HTR-8/SVneo (cell line): Measurements from ENCODE around the gene IGFBP3.

ENCODE experiments used
- DNase-seq: peaks from one replicate; pipeline ENCODE4 v3.0.0; 2011; ENCODE audit warnings: low spot score, mixed read lengths; ENCODE audit not compliant: insufficient read length
- FAIRE-seq: peaks from 2 replicates; lab custom pipeline; 2011; peaks lifted over from hg19 to GRCh38; lab: Jason Lieb, UNC

IGFBP3 gene

GRCh38 chr7:45893996-45894664, 26.9 kb downstream of the IGFBP3 start:
- no peak for FAIRE-seq
- DNase-seq = no peak

DNA sequence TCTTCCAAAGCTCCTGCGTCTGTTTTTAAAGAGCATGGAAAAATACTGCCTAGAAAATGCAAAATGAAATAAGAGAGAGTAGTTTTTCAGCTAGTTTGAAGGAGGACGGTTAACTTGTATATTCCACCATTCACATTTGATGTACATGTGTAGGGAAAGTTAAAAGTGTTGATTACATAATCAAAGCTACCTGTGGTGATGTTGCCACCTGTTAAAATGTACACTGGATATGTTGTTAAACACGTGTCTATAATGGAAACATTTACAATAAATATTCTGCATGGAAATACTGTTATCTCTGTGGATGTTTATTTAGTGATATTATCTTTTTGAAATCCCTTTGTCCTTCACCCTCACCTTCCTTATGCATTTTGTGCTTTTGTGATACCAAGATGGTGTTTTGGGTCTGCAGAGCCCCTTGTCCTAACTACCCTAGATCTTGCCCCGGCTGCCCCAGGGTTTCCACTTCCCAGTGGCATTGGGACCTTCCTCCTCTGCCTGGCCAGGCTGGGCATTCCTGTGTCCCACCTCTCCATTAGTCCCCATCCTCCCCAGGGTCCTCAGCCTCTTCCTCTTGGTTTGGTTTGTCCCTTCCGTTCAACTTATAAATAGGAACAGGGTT, 27.6 kb downstream of the IGFBP3 start:
- DNase-seq (no peak), FAIRE-seq (no peak)

- no peak for DNase-seq
- FAIRE-seq = no peak
These were observed 28.6 kb downstream of the IGFBP3 start for GRCh38 chr7:45892407-45893035.

GRCh38 chr7:45891462-45892402, 29.3 kb downstream of the IGFBP3 start:
- no peak for FAIRE-seq

GRCh38 chr7:45890902-45891461, 30.1 kb downstream of the IGFBP3 start:
- FAIRE-seq (no peak), DNase-seq (peak; percentile 41)

More at GRCh38 chr7:45891462-45892402, 29.3 kb downstream of the IGFBP3 start:
- no peak for DNase-seq

DNA sequence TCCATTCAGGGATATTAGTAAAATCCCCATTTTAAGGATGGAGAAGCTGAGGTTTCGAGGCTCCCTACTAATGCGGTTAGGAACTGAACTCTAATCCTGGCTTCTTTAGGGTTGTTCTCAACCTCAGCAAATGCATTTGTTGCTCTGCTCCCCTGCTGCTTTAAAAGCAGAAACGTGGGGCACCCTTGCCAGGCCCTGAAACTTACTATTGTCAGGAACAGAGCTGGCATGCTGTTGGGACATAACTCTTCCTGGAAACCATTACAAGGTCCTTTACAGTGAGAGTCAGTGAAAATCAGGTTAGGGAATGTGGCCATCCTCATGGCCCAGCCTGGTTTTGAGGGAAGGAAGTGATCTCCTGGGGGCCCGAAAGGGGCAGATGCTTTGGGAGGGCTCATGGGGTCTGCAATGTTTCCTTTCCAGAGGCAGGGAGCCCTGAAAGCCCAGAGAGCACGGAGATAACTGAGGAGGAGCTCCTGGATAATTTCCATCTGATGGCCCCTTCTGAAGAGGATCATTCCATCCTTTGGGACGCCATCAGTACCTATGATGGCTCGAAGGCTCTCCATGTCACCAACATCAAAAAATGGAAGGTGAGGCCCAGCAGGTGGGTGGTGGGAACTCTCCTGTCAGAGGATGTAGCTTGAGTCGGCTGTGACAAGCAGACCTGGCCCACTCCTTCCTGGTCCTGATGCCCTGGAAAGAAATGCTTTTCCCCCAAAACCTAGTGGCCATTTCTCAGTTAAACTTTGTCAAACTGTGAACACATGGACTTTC, 30.8 kb downstream of the IGFBP3 start:
- DNase-seq (no peak), FAIRE-seq (no peak)

GRCh38 chr7:45889367-45890067, 31.6 kb downstream of the IGFBP3 start:
- no peak for DNase-seq
- no peak for FAIRE-seq

DNA sequence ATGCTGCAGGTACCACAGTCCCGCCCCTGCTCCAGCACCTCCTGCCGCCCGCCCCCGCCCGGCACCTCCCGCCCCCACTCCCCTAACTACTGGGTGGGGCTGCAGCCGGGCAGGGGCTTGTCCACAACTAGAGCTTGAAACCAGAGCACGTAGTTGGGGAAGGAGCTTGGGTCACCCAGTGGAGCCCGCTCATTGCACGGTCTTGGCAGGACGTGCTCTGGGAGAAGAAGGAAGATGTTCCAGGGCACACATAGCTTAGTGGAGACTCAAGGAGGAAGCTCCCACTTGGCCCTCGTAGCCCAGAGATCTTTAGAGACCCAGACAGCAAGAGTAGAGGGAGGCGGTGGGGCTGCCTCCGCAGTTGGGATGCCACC, 32.1 kb downstream of the IGFBP3 start:
- DNase-seq (no peak), FAIRE-seq (no peak)

GRCh38 chr7:45888185-45888992, 32.7 kb downstream of the IGFBP3 start, which contains the start of gene IGFBP1:
Gene IGFBP1, plus strand, starts transcription at chr7:45888488. Its CDS starts 165 bp downstream, at chr7:45888653.
- DNase-seq (no peak), FAIRE-seq (no peak)

DNA sequence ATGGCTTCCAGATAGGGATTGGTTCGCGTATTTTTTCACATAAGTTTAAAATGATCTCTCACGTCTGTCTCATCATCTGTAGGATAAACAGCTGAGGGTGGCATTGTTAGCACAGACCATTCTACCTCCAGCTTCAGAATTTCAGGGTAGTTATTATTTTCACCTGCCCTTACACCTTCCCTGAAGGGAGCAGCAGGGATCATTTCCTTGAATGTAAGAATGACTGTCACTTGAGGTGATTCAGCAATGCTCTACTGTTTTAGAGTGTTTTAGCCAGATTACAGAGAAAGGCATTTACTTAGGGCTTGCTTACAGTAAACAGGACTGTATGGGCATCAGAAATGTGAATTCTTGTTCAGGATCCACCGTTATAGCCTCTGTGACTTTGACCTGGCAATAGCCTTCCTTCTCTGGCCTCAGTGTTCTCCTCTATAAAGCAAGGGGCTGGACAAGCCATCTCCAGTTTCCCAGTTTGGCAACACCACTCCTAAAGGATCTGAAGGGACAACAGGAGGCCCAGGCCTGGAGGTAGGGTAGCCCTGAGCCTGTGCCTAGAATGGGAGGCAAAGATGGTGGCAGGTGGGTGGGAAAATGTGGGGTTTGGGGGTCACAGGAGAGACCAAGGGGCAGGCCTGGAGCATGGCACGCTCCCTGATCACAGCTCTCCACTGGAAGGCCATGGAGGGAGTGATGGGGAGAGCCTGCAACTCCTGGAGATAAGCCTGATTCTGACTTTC, 34.0 kb downstream of the IGFBP3 start:
- DNase-seq (no peak), FAIRE-seq (no peak)

GRCh38 chr7:45885264-45885882, 35.7 kb downstream of the IGFBP3 start:
- FAIRE-seq = peak; percentile 86

GRCh38 chr7:45884136-45884535, 36.9 kb downstream of the IGFBP3 start:
- no peak for FAIRE-seq
- no peak for DNase-seq

More at GRCh38 chr7:45885264-45885882, 35.7 kb downstream of the IGFBP3 start:
- DNase-seq = peak; percentile 31

DNA sequence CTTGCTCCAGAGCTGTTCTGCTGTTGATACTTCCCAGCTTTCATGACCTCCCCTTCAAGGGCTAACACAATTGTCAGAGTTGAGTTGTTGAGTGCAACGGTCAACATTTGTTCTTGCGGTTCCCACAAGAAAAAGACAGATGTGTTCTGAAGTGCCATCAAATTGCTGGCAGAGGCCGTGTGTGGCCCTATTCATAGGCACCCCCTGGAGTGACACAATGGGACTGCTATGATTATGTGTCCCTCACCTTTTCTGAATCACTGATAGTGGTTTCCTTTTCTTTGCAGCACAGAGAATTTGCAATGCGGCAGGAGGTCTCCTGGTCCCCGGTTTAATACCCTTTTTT, 38.6 kb downstream of the IGFBP3 start:
- no peak for DNase-seq
- FAIRE-seq = no peak

DNA sequence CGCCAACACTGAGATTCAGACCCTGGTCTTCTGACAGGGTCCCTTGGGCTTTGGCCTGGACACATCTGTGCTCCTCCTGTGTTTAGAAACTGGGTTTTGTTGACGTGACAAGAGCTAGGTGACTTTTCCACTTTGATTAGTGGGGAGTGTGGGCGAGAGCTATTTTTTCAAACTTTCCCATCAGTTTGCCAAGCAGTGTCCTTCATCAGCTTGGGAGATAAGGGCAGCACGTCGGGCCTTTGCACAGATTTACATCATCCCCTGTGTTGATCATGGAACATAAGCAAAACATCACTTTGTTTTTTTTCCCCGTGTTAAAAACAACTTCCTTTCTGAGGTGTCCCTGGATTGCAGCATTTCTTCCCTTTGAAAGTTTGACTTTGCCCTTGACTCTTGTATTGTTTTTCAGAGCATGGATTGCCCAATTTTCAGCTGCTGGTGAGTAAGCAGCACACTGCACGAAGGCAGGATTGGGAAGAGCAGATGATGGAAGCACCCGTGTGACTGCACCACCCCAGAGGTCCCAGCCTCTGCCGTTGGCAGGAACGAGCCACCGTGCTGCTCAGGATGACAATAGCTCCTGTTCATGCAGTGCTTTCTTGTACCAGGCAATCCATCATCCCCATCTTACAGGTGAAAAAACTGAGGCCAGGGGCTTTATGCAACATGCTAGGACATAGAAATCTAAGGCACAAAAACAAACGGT, 39.2 kb downstream of the IGFBP3 start:
- FAIRE-seq = no peak
- DNase-seq = no peak

DNA sequence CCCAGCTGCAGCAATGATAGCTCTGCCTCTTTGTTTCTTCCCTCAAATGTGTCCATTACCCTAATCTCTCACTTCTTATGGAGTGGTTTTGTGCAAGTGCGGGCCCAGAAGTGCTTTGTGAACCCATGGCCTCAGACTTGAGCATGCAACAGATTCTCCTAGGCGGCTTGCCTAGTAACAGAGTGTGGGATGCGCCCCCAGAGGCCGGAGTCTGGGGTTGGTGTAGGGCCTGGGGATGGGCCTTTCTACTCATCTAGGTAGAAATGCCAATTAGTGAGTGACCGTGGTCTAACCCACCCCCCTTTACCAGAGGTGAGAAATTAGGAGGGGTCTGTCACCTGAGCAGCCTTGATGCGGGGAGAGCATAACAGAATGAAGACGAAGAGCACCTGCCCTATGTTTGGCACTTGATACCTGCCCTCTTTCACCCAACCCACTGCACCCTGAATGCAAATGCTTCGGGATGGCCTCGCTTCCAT, 39.8 kb downstream of the IGFBP3 start:
- no peak for DNase-seq
- no peak for FAIRE-seq

DNA sequence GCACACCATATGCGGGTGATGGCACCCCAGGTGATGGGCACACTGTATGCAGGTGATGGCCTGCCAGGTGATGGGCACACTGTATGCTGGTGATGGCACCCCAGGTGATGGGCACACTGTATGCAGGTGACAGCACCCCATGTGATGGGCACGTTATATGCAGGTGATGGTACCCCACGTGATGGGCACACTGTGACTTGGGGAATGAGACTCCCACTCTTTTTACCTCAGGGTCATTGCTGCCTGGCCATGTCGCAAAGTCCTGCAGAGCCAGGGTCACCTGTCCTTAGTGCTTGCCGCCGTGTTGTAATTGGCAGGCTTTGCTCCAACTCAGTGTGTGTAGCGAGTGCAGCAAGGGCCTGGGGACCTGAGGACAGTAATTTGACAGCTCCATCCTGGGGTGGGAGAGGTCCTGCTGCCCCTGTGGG, 40.6 kb downstream of the IGFBP3 start:
- FAIRE-seq (no peak), DNase-seq (no peak)
